Suppressor macrophage treated with lipopolysaccharide for 1 hour (primary cell): ENCODE data around the gene PCP2.

Experiments
- DNase-seq, 3 donors: peaks; one replicate each; pipeline ENCODE4 v3.0.0-alpha.2; 2020 to 2022

Gene PCP2

GRCh38 chr19:7638802-7639465, 5.4 kb upstream of the PCP2 start:
- no peak for DNase-seq

GRCh38 chr19:7637374-7638256, 4.1 kb upstream of the PCP2 start:
- DNase-seq = peak; percentile 76 to 90 (median 82)

- DNase-seq = peak; percentile 75 to 94 (median 86)
These were observed 3.3 kb upstream of the PCP2 start, which contains the start of gene STXBP2 for GRCh38 chr19:7636691-7637373. STXBP2 (plus strand) TSS chr19:7637110; CDS start chr19:7637150, 40 bp downstream.

- no peak for DNase-seq
These were observed 2.8 kb upstream of the PCP2 start for GRCh38 chr19:7636317-7636690.

- no peak for DNase-seq
These were observed 2.2 kb upstream of the PCP2 start for GRCh38 chr19:7635670-7636069.

- no peak for DNase-seq
These were observed 947 bp downstream of the PCP2 start for GRCh38 chr19:7632340-7633203.

GRCh38 chr19:7631577-7631976, 1.9 kb downstream of the PCP2 start:
- DNase-seq = no peak

GRCh38 chr19:7629347-7630054, 4.0 kb downstream of the PCP2 start, which contains the start of the genes PET100 and XAB2:
PET100 (plus strand) TSS chr19:7629793; CDS start chr19:7629834, 41 bp downstream.
XAB2 (minus strand) TSS chr19:7629545; CDS start chr19:7629527, 18 bp downstream.
- DNase-seq = peak; percentile 96 to 99 (median 98)

GRCh38 chr19:7628589-7629311, 4.8 kb downstream of the PCP2 start:
- DNase-seq = no peak

- no peak for DNase-seq
These were observed 6.4 kb downstream of the PCP2 start for GRCh38 chr19:7627166-7627565.

GRCh38 chr19:7625763-7626372, 7.7 kb downstream of the PCP2 start:
- DNase-seq = no peak

- DNase-seq = no peak
These were observed 8.7 kb downstream of the PCP2 start for GRCh38 chr19:7624810-7625209.

GRCh38 chr19:7623725-7624603, 9.6 kb downstream of the PCP2 start:
- DNase-seq = no peak

GRCh38 chr19:7622933-7623685, 10.4 kb downstream of the PCP2 start:
- DNase-seq = no peak

GRCh38 chr19:7620442-7621412, 12.8 kb downstream of the PCP2 start:
- no peak for DNase-seq

- DNase-seq = no peak
These were observed 13.7 kb downstream of the PCP2 start for GRCh38 chr19:7619671-7620441.
